Measurements from ENCODE around the gene TRANK1.
"Not testable (repeated sequence)": the region's sequence is repeated elsewhere in the genome, so short reads cannot be mapped to it uniquely, and the experiment has no call there.

Gene TRANK1

GRCh38 chr3:36911990-36912804, 32.7 kb downstream of the TRANK1 start:
- DNase-seq, result peak; percentile 59

DNA sequence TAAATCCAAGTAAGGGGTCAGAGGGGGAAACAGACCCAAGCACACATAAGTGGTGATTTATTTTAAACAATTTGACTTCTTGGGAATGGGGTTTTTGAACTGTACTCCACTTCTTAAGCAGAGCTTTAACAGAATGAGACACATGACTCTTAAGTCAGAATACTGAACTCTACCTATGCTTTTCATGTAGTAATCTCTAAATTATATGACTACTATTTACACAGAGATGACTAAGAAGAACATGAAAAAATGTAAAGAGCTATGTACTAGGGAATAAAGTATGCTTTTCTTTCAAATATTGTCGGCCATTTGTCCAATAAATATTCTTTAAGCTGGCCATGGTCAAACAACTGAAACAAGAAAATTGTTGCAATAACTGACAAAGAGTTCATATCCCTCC, 35.2 kb downstream of the TRANK1 start:
- no peak for DNase-seq

GRCh38 chr3:36909181-36909580, 35.7 kb downstream of the TRANK1 start:
- no peak for DNase-seq

- no peak for DNase-seq
These were observed 36.1 kb downstream of the TRANK1 start for GRCh38 chr3:36908647-36909180.

GRCh38 chr3:36907911-36908646, 36.8 kb downstream of the TRANK1 start:
- peak; percentile 68 for DNase-seq

GRCh38 chr3:36906504-36907149, 38.2 kb downstream of the TRANK1 start:
- DNase-seq, result no peak

DNA sequence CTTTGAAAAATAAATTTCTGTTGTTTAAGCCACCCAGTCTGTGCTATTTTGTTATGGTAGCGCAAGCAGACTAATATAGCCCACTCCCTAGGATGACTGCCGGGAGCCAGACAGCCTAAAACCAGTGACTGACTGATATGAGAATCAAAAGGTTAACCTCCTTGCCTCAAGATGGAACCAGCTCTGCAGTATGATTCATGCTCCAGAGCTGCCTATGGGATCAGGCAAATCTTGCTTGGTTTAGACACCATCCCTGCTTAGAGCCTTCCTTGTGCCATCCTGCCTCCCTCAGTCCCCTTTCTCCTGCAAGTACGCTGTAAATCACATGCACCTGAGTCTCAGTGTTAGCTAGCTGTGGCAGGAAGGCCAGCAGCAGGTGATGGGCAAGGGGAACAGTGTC, 39.3 kb downstream of the TRANK1 start:
- no peak for DNase-seq

DNA sequence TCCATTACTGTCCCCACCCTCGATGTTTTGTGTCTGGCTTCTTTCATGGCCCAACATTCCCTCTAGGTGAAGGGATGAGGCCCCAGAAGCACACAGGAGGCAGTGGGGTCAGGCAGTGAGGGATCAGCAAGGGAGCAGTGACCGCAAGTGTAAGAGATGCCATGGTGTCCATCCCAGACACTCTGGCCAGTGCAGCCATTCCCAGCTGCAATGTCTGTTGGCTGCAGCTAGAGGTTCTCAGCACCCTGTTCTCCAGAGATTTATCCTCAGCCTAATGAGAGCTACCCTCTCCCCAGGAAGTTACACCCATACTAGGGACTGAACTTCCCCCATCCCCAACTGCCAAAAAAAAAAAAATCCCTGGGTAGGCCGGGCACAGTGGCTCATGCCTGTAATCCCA, 40.2 kb downstream of the TRANK1 start:
- no peak for DNase-seq

- not testable (repeated sequence) for DNase-seq
These were observed 40.8 kb downstream of the TRANK1 start for GRCh38 chr3:36904065-36904464.

GRCh38 chr3:36903119-36903882, 41.6 kb downstream of the TRANK1 start:
- DNase-seq, result no peak

GRCh38 chr3:36901588-36901987, 43.3 kb downstream of the TRANK1 start:
- DNase-seq, result no peak

DNA sequence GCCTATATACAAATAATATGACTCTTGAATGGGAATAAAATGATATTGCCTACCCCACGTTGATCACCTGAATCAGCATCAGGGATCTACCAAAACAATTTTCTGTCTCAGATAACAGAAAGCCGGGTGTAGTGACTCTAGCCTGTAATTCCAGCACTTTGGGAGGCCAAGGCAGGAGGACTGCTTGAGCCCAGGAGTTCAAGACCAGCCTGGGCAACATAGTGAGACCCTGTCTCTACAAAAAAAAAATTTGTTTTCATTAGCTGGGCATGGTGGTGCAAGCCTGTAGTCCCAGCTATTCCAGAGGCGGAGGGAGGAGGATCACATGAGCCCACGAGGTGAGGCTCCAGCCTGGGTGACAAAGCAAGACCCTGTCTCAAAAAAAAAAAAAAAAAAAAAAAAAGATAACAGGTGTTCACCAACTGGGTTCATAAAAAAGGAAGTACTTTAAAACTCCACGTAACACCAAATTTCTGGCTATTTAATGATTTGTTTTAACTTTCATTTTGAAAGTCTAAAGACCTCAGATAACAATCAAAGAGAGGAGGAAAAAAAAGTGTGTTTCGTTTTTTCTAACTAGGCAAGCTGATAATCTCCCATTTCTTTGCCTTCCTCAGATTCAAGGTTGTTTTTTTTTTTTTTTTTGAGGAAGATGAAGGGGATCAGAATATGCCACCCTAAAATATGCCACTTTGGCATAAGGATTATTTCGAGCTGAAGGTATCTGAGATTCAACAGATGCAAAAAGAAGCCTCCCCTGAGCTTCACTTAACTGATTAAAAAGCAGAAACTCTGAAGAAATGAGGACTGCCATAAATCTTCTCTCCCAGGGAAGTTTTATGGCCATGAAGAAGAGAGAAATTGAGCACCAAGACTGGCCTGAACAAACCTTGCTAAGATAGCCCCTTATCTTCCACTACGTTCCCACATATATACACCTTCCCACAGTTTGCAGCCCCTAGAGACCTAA, 44.1 kb downstream of the TRANK1 start:
- DNase-seq, result no peak

DNA sequence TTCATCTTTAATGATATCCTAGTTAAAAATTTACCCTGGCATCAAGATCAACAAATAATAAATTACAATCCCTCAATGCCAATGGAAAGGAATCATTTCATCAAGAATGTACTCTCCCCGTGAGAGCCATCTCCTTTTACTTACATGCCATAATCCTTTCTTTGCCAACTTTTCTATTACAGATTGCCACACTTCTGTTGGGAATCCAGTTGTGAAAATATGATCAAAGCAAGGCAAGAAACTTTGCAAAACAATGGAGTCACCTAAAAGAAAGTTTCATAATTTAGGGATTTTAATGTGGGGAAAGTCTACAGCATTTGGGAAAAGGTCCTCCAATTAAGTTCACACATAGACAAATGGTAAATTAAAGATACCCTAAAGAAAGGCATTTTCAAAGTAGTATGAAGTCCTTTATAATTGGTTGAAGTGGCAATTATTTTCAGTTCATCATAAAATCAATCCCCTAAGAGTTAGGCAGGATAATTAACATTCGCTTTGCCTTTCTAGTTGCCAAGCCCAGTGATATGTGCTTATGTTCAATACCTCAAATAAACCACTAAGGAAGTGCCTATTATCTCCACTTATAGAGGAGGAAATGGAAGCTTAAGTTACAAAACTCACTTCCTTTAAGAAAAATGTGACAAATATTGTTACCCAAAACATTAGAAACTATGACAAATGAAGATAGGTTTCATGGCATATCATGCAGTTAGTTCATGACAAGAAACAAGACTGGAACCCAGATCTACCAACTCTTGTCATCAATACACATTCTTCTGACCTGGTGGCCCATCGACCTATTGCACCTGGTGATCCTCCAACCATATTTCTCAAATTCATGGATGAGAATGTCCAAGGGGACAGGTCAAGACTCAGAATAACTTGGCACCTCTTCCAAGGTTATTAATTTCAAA, 49.1 kb downstream of the TRANK1 start:
- DNase-seq, result no peak

- DNase-seq, result no peak
These were observed 49.9 kb downstream of the TRANK1 start for GRCh38 chr3:36894914-36895313.

DNA sequence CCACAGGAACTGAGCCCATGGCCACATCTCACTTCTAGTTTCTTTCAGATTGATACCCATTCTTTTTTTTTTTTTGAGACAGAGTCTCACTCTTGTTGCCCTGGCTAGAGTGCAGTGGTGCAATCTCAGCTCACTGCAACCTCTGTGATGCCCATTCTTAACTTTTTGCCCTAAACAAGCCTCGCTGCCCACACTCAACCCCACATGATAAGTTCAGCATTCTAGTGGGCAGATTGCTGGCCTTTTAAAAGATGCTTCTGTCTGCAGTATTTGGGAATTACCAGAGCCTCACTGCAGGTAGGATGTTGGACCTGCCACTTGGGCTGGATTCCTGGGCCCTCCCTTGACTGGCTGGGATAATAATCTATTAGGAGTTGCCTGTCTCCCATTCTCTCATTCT, 51.0 kb downstream of the TRANK1 start:
- no peak for DNase-seq

DNA sequence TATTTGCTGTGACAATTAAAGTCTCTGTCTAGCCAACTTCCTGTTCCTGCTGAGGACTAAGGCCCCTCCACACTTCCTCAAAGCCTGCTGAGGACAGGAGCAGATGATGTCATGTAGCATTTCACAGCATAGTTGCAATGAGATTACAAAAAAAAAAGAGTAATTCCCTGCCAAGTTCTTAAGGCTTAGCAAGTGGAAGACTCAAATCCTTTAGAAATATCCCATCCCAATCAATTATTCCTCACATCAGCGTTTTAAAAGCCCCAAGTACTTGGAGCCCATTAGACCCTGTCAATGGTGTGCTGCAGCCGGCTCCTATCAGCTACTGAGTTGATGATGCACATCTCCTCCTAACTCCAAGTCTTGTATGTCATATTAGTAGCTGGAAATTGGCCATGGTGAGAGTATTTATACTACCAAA, 51.7 kb downstream of the TRANK1 start:
- peak; percentile 49 for DNase-seq

DNA sequence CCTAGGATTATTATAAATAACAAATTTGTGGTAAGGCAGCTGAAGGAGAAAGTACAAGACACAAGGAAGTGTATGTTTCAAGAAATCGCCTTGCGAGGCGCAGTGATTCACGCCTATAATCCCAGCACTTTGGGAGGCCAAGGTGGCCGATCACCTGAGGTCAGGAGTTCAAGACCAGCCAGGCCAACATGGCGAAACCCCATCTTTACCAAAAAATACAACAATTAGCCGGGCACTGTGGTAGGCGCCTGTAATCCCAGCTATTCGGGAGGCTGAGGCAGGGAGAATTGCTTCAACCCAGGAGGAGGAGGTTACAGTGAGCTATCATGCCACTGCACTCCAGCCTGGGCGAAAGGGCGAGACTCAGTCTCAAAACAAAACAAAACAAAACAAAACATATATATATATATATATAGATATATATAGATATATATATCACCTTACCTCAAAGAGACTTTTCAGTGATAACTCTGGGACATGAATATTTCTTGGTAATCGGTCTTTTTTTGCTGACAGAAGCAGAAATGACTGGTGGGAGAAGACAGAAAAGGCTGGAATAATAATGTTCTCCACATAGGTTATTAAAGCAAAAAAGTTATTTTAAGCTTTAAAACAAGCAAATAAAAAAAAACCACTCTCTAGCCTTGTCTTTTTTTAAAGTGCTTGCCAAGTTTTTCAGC, 52.3 kb downstream of the TRANK1 start:
- DNase-seq, result no peak

DNA sequence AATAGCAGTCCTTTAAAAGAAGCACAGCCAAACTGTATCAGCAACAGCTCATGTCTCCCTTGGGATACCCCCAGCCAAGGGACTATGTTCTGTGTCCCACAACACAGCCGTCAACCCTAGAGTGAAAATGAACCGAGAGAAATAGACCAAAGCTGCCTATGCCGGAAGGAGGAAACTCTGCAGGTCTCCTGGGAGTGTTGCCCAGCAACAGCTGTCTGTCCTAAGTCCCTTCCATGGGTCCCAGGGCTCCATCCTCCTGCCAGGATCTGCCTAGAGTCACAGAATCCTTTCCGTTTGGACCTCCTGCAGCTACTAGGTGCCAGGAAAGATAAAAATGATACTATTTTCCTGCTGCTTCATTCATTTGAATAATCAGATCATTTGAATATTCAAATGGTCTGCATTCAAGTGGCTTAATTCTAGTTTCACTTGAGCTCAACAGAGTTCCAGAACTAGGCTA, 53.1 kb downstream of the TRANK1 start:
- no peak for DNase-seq

DNA sequence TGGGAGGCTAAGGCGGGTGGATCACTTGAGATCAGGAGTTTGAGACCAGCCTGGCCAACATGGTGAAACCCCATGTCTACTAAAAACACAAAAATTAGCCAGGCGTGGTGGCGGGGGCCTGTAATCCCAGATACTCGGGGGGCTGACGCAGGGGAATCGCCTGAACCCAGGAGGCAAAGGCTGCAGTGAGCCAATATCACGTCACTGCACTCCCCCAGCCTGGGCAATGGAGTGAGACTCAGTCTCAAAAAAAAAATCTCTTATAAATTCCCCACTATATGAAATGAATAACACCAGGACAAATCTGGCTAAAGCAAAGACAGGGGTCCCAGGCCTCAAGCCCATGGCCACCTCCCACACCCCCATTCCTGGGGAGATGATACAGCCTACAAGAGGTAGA, 53.8 kb downstream of the TRANK1 start:
- DNase-seq, result not testable (repeated sequence)

- no peak for DNase-seq
These were observed 54.6 kb downstream of the TRANK1 start for GRCh38 chr3:36890261-36890660.

Measured in NCI-H226 (cell line).